NCI-H1436 treated with DMSO at 0.1 percent for 48 hours (cell line): ENCODE measurements around the gene PCDHGB4.
"Not testable (repeated sequence)": the region's sequence is repeated elsewhere in the genome, so short reads cannot be mapped to it uniquely, and the experiment has no call there.

Experiments
- DNase-seq: peaks from one replicate; lab custom pipeline; 2025; lab: John Stamatoyannopoulos, UW

PCDHGB4 gene

GRCh38 chr5:141366016-141366896 lies 21.2 kb upstream of the PCDHGB4 start:
- DNase-seq: no peak

- no peak for DNase-seq
These were observed 17.3 kb upstream of the PCDHGB4 start, which contains the start of gene PCDHGB3 for GRCh38 chr5:141369994-141370848. Gene PCDHGB3, plus strand, starts transcription at chr5:141370242. Its CDS starts 153 bp downstream, at chr5:141370395.

GRCh38 chr5:141371572-141372475 lies 15.7 kb upstream of the PCDHGB4 start:
- DNase-seq: no peak

GRCh38 chr5:141373673-141374317 lies 13.7 kb upstream of the PCDHGB4 start, which contains the start of gene PCDHGA6:
Gene PCDHGA6, plus strand, starts transcription at chr5:141373891. Its CDS starts 193 bp downstream, at chr5:141374084.
- no peak for DNase-seq

- no peak for DNase-seq
These were observed 12.9 kb upstream of the PCDHGB4 start for GRCh38 chr5:141374627-141375026.

- DNase-seq: not testable (repeated sequence)
These were observed 11.9 kb upstream of the PCDHGB4 start for GRCh38 chr5:141375444-141376155.

GRCh38 chr5:141382469-141383294 lies 4.8 kb upstream of the PCDHGB4 start, which contains the start of gene PCDHGA7:
Gene PCDHGA7, plus strand, starts transcription at chr5:141382742. Its CDS starts 158 bp downstream, at chr5:141382900.
- no peak for DNase-seq

- DNase-seq: no peak
These were observed 4.2 kb upstream of the PCDHGB4 start for GRCh38 chr5:141383345-141383744.

GRCh38 chr5:141384471-141385267 lies 2.8 kb upstream of the PCDHGB4 start:
- DNase-seq: no peak

GRCh38 chr5:141388661-141389060 lies 1.2 kb downstream of the PCDHGB4 start:
- DNase-seq: no peak

- no peak for DNase-seq
These were observed 1.9 kb downstream of the PCDHGB4 start for GRCh38 chr5:141389153-141390042.

- DNase-seq: no peak
These were observed 5.1 kb downstream of the PCDHGB4 start, which contains the start of gene PCDHGA8 for GRCh38 chr5:141392429-141393198. Gene PCDHGA8, plus strand, starts transcription at chr5:141392633. Its CDS starts 181 bp downstream, at chr5:141392814.

- no peak for DNase-seq
These were observed 5.8 kb downstream of the PCDHGB4 start for GRCh38 chr5:141393267-141393666.

GRCh38 chr5:141394401-141395187 lies 7.1 kb downstream of the PCDHGB4 start:
- DNase-seq: not testable (repeated sequence)

- DNase-seq: not testable (repeated sequence)
These were observed 10.5 kb downstream of the PCDHGB4 start, which contains the start of gene PCDHGB5 for GRCh38 chr5:141397756-141398551. Gene PCDHGB5, plus strand, starts transcription at chr5:141397947. Its CDS starts 181 bp downstream, at chr5:141398128.
